ENCODE data around the gene AP3D1. TPM values are rescaled to one million over a fixed set of nuclear protein-coding genes. Genes with fewer than 3 reads are reported as not detected.
"Not testable (repeated sequence)": the region's sequence is repeated elsewhere in the genome, so short reads cannot be mapped to it uniquely, and the experiment has no call there.

AP3D1 gene
- total RNA-seq, 1 donor from 2014 or later, result 114 TPM

DNA sequence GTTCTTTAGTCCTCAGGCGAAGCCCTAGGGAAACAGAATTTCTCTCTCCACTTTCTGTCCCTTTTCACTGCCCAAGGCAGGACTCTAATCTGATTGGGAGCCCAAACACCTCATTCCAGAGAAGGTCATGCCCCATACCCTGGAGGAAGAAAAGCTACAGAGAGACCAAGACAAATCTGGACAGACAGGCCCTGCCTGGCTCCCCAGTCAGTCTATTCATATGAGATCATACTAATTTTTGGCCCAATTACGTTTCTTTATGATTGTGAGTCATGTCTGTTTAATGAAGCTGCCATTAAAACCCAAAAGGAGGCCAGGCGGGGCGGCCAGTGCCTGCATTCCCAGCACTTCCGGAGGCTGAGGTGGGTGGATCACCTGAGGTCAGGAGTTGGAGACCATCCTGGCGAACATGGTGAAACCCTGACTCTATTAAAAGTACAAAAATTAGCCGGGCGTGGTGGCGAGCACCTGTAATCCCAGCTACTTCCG, 3.3 kb upstream of the AP3D1 start:
- peak; percentile 47 for DNase-seq (ENCODE audit: low read depth)

- DNase-seq (ENCODE audit: low read depth), result peak; percentile 18
Observed at GRCh38 chr19:2150794-2151338, 500 bp downstream of the AP3D1 start.

- peak; percentile 23 for DNase-seq (ENCODE audit: low read depth)
Observed at GRCh38 chr19:2149980-2150793, 1.2 kb downstream of the AP3D1 start.

- DNase-seq (ENCODE audit: low read depth), result no peak
Observed at GRCh38 chr19:2148482-2149135, 2.8 kb downstream of the AP3D1 start.

DNA sequence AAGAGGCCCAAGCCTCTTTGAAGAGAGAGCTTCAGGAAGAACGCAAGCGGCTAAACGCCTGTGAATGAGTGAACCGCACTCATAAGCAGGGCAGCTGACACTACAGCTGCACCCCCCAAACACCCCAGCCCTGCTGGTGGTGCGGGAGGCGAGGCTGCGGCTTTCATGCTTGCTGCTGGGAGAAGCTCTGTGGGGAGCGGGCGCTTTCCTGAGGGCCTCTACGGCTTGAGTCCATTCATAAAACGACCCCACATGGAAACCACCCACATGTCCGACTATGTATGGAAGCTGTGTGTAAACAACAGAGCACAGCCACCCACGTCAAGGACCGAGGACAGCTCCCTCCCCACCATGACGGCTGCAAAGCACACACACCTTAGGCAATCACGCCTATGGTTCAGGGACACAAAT, 5.5 kb downstream of the AP3D1 start:
- DNase-seq (ENCODE audit: low read depth), result no peak

DNA sequence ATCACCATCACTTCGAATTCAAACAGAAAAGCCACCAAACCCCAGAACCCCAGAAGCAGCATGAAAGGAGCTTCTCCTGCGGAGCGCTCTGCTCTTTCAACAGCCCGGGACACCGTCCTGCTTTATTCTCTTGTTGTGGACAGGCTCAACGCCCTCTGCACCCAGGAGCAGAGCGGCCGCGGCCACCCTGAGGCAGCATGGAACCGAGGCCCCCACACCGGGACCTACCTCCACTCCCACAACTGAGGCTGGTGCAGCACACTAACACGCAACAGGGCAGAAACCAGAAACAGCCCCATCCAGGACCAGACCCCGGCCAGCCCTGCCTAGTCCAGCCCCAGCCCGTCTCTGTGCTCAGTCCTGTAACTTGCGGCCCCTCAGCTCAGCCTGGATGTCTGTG, 7.2 kb downstream of the AP3D1 start:
- DNase-seq (ENCODE audit: low read depth), result no peak

DNA sequence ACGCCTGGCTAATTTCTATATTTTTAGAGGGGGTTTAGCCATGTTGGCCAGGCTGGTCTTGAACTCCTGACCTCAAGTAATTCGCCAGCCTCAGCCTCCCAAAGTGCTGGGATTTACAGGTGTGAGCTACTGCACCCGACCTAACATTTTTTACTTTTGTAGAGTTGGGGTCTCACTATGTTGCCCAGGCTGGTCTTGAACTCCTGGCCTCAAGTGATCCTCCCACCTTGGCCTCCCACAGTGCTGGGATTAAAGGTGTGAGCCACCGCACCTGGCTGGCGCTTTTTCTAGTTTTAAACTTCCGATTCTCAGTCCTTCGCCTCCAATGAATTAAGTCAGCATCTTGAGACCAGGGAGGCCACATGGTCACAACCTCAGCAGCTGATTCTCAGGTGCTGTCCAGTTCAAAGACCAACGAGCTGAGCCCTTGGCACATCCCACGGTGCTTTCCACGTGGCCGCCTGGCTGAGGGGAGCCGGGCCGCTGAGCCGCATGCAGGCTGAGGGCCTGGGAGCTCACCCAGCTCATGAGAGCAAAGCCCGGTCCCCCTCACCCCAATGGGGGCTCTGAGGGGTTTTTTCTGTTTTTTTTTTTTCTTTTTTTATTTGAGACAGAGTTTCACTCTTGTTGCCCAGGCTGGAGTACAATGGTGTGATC, 9.1 kb downstream of the AP3D1 start:
- no peak for DNase-seq (ENCODE audit: low read depth)

DNA sequence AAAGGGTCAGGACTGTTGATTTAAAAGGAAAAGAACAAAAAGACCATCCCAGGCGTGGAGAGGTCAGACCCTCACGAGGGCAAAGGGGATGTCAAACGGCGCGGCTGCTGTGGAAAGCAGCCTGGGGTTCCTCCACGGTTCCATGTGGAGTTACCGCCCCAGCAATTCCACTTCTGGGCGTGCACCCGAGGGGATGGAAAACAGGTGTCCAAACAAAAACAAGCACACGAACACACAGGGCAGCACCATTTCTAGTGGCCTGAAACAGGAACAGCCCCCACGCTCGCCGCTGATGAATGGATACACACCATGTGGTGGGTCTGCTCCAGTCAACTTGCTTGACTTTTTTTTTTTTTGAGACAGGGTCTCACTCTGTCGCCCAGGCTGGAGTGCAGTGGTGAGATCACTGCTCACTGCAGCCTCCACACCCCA, 11.2 kb downstream of the AP3D1 start:
- peak; percentile 77 for DNase-seq (ENCODE audit: low read depth)

- peak; percentile 67 for DNase-seq (ENCODE audit: low read depth)
Observed at GRCh38 chr19:2139385-2140137, 11.8 kb downstream of the AP3D1 start.

DNA sequence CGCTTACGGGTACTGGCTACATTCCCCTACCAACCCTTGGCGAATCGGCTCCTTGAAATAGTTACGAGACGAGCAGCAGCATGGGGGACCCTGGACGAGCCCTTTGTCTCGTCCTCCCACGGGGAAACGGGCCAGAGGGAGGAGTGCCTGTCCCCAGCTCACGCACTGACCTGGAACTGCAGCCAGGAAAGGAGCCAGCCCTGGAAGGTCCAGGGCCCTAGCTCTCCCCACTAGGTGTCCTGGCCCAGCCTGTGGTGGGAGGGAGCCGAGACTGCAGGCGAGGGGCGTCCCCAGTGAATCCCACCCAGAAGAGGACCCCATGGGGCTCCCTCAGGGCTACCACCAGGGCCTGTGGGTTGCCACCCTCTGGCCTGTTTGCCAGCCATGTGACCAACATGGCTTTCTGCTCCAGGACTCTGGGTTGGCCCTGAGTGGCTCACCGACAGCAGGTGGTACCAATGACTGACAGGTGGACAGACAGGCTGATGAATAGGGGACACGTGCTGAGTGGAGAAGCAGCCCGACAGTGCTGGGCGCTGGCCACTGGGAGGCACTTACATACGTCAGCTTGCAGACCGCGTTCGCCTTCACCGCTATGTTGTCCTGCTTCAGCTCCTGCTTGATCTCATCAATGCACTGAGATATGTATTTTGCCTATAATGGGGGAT, 13.2 kb downstream of the AP3D1 start:
- DNase-seq (ENCODE audit: low read depth), result no peak

- DNase-seq (ENCODE audit: low read depth), result no peak
Observed at GRCh38 chr19:2136796-2137195, 14.6 kb downstream of the AP3D1 start.

DNA sequence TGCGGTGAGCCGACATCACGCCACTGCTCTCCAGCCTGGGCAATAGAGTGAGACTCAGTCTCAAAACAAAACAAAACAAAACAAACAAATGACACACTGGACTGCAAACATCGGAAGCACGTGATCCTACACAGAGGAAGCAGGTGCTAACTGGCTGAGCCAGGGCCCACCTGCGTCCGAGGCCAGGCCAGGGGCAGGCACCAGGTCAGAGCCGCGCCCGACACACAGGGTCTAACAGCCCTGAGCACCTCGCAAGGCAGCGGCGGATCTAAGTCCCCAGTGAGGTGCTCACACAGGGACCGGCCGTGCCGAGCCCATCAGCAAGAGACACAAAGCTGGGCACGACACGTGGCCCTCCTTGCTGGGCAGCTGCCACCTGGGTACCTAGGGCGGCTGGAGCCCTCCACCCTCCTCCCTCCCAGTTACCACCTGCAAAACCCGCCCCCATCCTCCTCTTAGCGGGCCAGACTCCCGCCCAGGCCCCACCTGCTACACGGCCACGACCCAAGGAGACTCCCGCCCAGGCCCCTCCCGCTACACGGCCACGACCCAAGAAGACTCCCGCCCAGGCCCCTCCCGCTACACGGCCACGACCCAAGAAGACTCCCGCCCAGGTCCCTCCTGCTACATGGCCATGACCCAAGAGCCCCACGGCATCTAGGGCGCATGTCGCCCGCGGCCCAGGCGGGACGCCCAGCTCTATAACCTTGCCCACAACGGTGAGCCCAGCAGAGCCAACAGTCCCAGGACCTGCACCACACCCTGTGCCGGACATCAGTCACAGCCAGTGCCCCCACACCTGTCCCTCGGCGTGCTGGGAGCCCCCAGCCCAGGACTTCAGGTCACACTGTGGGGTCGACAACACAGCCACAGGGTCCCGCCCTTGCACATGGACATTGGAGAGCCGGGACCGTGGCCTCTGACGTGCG, 15.6 kb downstream of the AP3D1 start:
- DNase-seq (ENCODE audit: low read depth), result no peak

DNA sequence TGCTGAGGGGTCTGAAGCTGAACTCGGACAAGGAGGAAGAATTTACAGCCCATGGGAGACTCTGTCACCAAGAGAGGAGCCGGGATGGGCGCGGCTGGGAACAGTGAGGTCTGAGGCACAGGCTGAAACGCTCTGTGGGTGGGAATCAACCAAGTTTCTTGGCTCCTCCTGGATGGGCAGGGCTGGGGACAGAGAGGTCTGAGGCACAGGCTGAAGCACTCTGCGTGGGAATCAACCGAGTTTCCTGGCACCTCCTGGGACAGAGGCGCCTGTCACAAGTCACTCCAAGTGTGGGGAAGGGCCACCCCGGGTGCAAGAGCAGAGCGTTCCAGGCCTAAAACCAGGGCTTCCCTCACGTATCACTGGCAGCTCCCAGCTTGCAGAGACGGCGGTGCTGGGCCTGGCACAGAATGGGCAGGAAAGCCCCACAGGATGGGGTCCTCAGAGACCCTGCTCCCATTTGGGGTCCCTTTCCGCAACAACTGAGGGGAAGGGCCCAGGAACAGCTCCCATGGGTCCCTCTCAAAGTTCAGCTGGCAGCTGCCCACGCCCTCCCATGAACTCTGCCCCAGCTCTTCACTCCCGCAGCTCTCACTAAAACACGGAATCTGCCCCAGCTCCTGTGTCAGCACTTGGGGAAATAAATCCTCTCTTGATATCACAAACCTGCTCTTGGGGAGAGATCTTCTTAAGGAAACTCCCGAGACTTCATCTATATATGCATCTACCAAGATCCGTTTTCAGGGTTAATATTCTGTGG, 18.5 kb downstream of the AP3D1 start:
- no peak for DNase-seq (ENCODE audit: low read depth)

GRCh38 chr19:2132191-2132590, 19.2 kb downstream of the AP3D1 start:
- DNase-seq (ENCODE audit: low read depth), result no peak

GRCh38 chr19:2131012-2131975, 20.1 kb downstream of the AP3D1 start:
- not testable (repeated sequence) for DNase-seq (ENCODE audit: low read depth)

DNA sequence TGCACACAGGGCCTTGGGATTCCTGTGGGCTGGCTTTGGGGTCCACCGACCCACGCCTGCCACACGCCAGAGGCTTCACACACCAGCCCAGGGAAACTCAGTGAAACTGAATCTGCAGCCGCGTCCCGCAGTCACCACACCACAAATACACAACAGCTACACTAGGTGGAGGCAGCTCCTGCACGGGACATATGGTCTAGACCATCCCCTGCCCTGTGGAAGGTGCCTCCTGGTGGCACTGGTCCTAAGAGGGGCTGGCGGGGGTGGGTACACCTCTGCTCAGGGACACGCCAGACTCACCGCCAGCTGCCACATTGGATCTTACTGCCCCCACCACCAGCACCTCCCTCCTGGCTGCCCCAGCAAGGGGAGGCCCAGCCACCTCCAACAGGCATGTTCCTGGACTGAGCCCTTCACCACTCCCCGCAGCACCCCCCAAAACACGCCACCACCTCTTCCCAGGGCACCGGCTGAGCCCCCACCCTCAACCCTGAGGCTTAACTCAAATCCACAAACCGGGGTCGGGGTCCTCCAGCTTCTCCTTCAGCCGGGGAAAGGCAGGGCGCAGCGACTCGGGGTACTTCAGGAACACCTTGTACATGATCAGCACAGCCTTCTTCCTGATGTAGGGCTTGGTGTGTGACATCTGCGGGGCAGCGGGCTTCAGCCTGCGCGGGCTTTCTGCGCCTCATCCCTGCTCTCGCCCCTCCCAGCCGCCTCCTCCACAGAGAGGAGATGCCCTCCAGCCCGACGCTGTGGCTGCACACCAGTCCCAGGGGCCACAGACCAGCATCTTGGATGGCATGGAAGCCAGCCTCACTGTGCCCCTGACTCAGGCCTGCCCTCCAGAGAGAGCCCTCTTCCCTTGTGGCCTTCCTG, 21.2 kb downstream of the AP3D1 start:
- no peak for DNase-seq (ENCODE audit: low read depth)

Measured in myocyte (in vitro differentiated cells).